Large intestine (tissue), 3 donors: ENCODE measurements around the gene GNAO1. TPM values are rescaled to one million over a fixed set of nuclear protein-coding genes. Genes with fewer than 3 reads are reported as not detected.

Experiments
- DNase-seq, 2 donors: peaks; one replicate each; pipeline versions ENCODE4 v3.0.0 to v3.0.0-alpha.2; 2013
- H3K27ac ChIP-seq: one replicate; pipeline ENCODE4 v1.5.1; 2013; ENCODE audit warnings: low read length
- H3K27me3 ChIP-seq: 2 replicates; pipeline ENCODE4 v1.6.1; 2013; ENCODE audit warnings: low read length; ENCODE audit not compliant: control insufficient read depth, insufficient read depth
- H3K36me3 ChIP-seq: 2 replicates; pipeline ENCODE4 v1.6.1; 2013; ENCODE audit warnings: low read length; ENCODE audit not compliant: control insufficient read depth, insufficient read depth
- H3K4me1 ChIP-seq: one replicate; pipeline ENCODE4 v1.6.1; 2013; ENCODE audit warnings: low read length; ENCODE audit not compliant: control insufficient read depth, insufficient read depth
- H3K4me3 ChIP-seq: one replicate; pipeline ENCODE4 v1.5.1; 2013; ENCODE audit warnings: low read length
- H3K9me3 ChIP-seq: one replicate; pipeline ENCODE4 v1.6.1; 2013; ENCODE audit warnings: mild to moderate bottlenecking, low read depth, low read length, moderate library complexity; ENCODE audit not compliant: control insufficient read depth
- WGBS: methylation state at CpG from one replicate; pipeline ENCODE4 v1.1.5; 2013; ENCODE audit warnings: low lambda C conversion rate; ENCODE audit not compliant: insufficient coverage; 5-methylcytosine and 5-hydroxymethylcytosine counted together
- polyA plus RNA-seq: library from polyadenylated mRNA; unstranded; fragments of 120-200 nt; gene quantifications from one replicate; pipeline ENCODE4 v1.2.1, GENCODE V29; 2013

Gene GNAO1
- polyA plus RNA-seq, 1 donor: 15.9 TPM

DNA sequence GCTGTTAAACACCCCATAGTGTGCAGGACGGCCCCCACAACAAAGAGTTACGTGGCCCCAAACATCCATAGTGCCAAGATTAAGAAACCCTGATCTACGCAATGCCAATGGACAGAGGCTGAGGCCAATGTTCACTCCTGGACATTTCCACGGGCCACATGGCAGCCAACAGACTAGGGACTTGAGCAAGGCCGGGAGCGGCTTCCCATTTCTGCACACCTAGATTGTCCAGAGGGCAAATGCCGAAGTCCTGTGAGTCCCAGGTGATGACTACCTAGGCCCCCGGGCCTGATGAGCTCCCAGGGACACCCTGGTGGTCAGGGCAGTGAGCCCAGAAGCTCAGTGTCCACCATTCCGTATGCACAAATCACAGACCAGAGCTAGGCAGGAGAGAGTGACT is 138.6 kb downstream of the GNAO1 start:
- Histone ChIP-seq H3K27ac (no peak overlapping the region), H3K9me3 (no peaks in the 10 kb centered on the region), H3K27me3 (no peaks in the 10 kb centered on the region), H3K4me3 (no peak overlapping the region), H3K36me3 (no peaks in the 10 kb centered on the region), H3K4me1 (no peaks in the 10 kb centered on the region)
- no peak for DNase-seq
- no CpG with 5 or more reads among the region's 9 CpGs for WGBS

DNA sequence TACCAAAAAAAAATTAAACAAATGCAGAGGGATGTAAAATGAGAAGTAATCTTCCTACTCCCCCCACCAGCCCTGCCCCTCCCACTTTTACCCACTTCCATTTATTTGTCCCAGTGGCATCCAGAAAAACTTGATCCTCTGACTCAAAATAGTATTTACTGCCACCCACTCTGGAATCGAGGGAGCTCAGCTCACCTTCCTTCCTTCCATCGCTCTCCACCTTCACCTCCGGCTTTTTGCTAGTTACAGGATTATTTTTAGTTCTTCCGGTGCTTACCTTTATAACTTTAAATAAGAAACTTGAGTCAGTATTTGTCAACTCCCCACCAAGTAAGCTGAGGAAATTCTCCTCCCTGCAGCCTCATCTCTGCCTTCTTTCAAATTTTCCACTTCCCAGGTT is 139.2 kb downstream of the GNAO1 start:
- 91% methylated on average over 3 of the region's 4 CpGs for WGBS
- Histone ChIP-seq H3K27ac (no peak overlapping the region), H3K27me3 (no peaks in the 10 kb centered on the region), H3K4me1 (no peaks in the 10 kb centered on the region), H3K9me3 (no peaks in the 10 kb centered on the region), H3K36me3 (no peaks in the 10 kb centered on the region), H3K4me3 (no peak overlapping the region)
- no peak for DNase-seq

DNA sequence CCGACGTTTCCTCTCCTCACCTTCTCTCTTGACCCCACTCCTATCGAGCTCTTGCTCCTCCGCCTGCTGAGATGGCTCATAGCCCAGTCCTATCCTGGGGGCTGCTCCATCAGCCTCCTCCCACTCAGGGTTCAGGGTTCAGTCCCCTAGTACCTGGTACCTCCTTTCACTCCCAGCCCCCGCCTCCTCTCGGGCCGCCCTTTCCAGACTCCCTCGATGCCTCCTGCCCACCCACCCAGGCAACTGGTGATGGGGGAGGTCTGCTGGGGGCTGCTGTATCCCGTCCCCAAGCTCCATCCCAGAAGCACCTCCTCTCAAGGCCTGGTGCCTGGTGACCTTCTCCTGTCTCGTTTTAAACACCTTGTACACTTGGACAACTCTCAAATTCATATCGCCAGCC is 140.1 kb downstream of the GNAO1 start:
- no peaks in the 10 kb centered on the region for H3K9me3 ChIP-seq
- H3K27ac ChIP-seq: no peak overlapping the region
- no peaks in the 10 kb centered on the region for H3K4me1 ChIP-seq
- H3K27me3 ChIP-seq: no peaks in the 10 kb centered on the region
- no peak for DNase-seq
- H3K36me3 ChIP-seq: no peaks in the 10 kb centered on the region
- no CpG with 5 or more reads among the region's 11 CpGs for WGBS
- H3K4me3 ChIP-seq: no peak overlapping the region

DNA sequence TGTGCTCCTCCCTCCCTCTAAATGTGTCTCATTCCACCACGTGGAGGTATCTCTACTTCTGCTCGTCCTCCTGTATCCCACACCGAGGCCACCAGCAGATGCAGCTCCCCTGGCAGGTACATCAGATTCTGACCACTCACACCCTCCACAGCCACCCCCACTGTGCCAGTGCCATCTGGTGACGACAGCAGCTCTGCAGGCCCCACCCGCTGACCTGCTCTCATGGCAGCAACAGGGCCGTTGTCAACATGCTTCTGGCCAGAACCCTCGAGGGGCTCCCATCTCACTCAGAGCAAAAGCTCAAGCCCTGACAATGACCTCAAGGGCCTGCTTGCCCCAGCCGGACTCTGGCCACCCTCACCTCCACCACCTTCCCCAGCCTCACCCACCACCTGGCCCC is 140.6 kb downstream of the GNAO1 start:
- Histone ChIP-seq H3K9me3 (no peaks in the 10 kb centered on the region), H3K27me3 (no peaks in the 10 kb centered on the region), H3K27ac (no peak overlapping the region), H3K4me1 (no peaks in the 10 kb centered on the region), H3K4me3 (no peak overlapping the region), H3K36me3 (no peaks in the 10 kb centered on the region)
- no peak for DNase-seq
- no CpG with 5 or more reads among the region's 8 CpGs for WGBS

DNA sequence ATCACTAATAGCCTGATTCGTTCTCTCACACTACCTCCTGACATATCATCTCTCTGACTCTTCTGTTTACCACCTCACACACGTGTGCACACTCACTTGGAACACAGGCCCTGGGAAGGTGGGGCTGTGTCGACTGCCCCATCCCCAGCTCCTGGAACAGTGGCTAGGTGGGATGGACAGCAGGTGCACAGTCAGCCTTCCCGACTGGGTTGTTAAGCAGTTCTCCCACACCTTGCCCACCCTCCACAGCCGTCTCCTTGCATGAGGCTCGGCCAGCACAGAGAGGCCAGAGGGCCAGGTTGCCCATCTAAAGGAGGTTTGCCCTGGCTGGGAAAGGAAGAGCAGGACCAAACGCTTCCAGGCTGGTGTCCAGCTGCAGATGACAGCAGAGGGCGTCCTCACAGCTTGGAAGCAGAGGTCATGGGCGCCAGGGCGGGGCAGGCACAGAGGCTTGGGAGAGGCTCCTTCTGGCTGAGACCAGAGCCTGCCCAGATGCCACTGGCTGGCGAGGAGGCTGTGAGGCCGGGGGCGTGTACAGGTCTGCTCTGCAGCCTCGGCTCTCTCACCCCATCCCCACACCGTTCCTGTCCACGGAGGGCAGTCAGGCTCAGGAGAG is 141.3 kb downstream of the GNAO1 start:
- no CpG with 5 or more reads among the region's 16 CpGs for WGBS
- peak in 1 of 2 donors; percentile 42 for DNase-seq
- no peaks in the 10 kb centered on the region for H3K27me3 ChIP-seq
- no peaks in the 10 kb centered on the region for H3K9me3 ChIP-seq
- H3K27ac ChIP-seq: no peak overlapping the region
- no peaks in the 10 kb centered on the region for H3K4me1 ChIP-seq
- H3K36me3 ChIP-seq: no peaks in the 10 kb centered on the region
- no peak overlapping the region for H3K4me3 ChIP-seq

DNA sequence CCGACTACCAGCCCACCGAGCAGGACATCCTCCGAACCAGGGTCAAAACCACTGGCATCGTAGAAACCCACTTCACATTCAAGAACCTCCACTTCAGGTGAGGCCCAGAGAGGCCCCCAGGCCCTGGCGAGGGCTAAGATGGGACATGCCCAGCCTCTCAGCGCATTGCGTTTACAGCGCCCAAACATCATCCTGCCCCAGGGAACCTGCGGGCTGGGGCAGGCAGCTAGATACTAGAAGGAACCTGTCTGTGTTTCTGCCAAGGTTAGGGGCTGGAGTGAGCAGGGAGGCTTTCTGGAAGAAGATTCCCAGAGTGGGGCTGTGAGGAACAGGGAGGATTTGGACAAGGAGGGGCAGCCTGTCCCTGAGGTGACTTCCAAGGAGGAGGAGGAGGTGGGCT is 143.5 kb downstream of the GNAO1 start:
- Histone ChIP-seq H3K4me1 (no peaks in the 10 kb centered on the region), H3K27me3 (no peaks in the 10 kb centered on the region), H3K27ac (no peak overlapping the region), H3K4me3 (no peak overlapping the region), H3K36me3 (no peaks in the 10 kb centered on the region), H3K9me3 (no peaks in the 10 kb centered on the region)
- no peak for DNase-seq
- no CpG with 5 or more reads among the region's 9 CpGs for WGBS

DNA sequence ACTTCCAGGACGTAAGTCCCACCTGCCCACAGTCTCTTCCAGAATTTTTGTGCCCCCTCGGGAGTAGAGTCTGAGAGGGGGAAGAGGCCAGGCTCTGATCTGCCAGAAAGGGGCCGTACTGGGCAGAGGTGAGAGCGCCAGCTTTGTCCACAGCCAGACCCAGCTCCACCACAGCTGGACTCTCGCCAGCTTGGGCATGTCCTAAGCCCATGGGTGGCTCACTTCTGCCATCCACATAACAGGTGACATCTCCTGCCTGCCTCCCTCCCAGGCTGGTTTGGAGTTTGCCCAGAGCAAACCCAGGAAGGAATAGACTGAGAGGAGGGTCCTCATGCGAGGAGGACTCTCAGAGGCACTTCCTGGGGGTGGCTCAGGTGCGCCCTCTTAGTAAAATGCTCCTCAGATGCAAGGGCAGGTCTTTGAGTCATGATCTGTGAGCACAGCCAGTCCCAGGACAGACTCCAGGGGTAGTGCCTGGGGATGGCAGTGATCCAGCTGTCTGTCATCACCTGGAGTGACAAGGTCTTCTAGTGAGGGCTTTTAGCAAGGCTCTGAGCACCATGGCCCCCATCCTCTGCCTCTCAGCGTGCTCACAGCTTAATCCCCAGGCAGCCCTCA is 144.9 kb downstream of the GNAO1 start:
- no peaks in the 10 kb centered on the region for H3K9me3 ChIP-seq
- H3K27me3 ChIP-seq: no peaks in the 10 kb centered on the region
- H3K27ac ChIP-seq: no peak overlapping the region
- H3K4me3 ChIP-seq: no peak overlapping the region
- no peaks in the 10 kb centered on the region for H3K4me1 ChIP-seq
- DNase-seq: no peak
- WGBS: no CpG with 5 or more reads among the region's 8 CpGs
- H3K36me3 ChIP-seq: no peaks in the 10 kb centered on the region

DNA sequence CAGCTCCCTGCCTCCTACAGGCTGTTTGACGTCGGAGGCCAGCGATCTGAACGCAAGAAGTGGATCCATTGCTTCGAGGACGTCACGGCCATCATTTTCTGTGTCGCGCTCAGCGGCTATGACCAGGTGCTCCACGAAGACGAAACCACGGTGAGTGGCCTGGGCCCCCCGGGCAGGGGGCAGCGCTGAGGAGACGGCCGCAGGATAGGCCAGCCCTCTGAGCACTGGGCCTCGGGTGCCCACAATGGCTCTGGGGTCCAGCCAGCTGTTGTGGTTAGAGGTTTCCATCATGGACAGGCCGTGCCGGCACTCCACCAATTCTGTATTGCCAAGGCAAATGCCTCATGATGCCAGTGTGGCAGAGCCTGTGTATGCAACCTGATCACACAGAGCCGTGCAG is 145.4 kb downstream of the GNAO1 start:
- no peaks in the 10 kb centered on the region for H3K36me3 ChIP-seq

DNA sequence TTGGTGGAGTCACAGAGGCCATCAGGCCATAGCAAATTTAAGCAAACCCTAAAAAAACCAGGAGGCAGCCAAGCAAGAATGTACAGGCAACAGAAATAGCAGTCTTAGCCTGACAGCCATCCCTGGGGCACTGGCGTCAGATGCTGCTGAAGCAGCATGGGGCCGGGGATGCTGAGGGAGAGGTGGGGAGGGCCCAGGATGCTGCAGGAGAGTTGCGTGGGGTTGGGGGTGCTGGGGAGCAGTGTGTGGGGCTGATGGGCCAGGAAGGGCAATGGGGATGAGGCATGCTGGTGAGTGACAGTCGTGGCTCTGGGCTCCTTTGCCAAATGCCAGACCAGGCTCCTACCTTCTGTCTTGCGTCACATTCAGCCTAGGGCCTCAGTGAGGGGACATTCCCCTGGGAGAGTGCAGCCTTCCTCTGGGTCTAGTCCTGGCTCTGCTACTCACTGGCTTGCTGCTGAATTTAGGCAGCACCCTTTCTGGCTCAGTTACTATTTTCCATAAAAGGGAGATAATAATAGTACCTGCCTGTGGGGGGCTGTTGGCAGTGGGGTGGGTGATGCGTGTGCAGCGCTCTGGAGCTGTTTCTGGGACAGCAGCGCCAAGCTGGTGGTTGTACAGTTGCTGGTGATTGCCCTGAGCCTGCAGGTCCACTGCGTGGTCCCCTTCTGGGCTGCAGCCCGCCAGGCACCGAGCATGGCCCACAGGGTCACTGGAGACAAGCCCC is 146.0 kb downstream of the GNAO1 start:
- H3K9me3 ChIP-seq: no peaks in the 10 kb centered on the region
- no peaks in the 10 kb centered on the region for H3K36me3 ChIP-seq
- H3K4me3 ChIP-seq: no peak overlapping the region
- no peaks in the 10 kb centered on the region for H3K27me3 ChIP-seq
- no CpG with 5 or more reads among the region's 11 CpGs for WGBS
- H3K4me1 ChIP-seq: no peaks in the 10 kb centered on the region
- H3K27ac ChIP-seq: no peak overlapping the region
- no peak for DNase-seq

More for the DNA sequence above, 145.4 kb downstream of the GNAO1 start:
- Histone ChIP-seq H3K4me3 (no peak overlapping the region), H3K27me3 (no peaks in the 10 kb centered on the region), H3K4me1 (no peaks in the 10 kb centered on the region), H3K9me3 (no peaks in the 10 kb centered on the region), H3K27ac (no peak overlapping the region)
- no CpG with 5 or more reads among the region's 21 CpGs for WGBS
- no peak for DNase-seq

DNA sequence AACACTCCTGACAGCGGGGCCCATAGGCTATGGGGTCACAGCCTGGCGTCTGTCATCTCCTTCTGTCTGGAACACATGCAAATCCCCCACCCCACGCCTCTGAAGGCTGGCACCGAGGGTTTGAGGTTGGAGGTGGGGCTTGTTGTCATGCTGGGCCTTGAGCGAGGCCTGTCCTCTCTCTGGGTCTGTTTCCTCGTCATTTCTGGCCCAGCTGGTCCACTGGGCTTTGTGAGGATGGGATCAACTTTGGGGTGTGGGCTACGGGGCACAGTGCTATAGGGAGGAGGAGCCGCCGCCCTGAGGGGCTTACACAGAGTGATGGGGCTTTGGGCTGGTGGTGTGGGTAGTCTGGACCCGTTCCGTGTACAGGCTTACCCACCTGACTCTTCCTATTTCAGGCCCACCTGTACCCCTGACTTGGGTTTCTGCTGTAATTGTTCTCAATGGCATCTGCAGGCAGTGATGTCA is 146.6 kb downstream of the GNAO1 start:
- no peaks in the 10 kb centered on the region for H3K4me1 ChIP-seq
- no peak overlapping the region for H3K27ac ChIP-seq
- H3K4me3 ChIP-seq: no peak overlapping the region
- no peaks in the 10 kb centered on the region for H3K27me3 ChIP-seq
- no peaks in the 10 kb centered on the region for H3K9me3 ChIP-seq
- no CpG with 5 or more reads among the region's 11 CpGs for WGBS
- H3K36me3 ChIP-seq: no peaks in the 10 kb centered on the region
- no peak for DNase-seq
